CD14-positive monocyte (primary cell): Measurements from ENCODE around the gene MKNK1. TPM values are rescaled to one million over a fixed set of nuclear protein-coding genes. Genes with fewer than 3 reads are reported as not detected.

Experiments
- DNase-seq, 3 donors: peaks; one replicate each; pipeline ENCODE4 v3.0.0-alpha.2; 2011 to 2022
- H2AFZ ChIP-seq: 2 replicates; pipeline ENCODE4 v1.6.0; 2012; ENCODE audit warnings: mild to moderate bottlenecking, low read depth, low read length, inconsistent platforms; ENCODE audit not compliant: insufficient read depth, poor library complexity, severe bottlenecking
- H3K27ac ChIP-seq, 2 donors: 1 replicate in 1 of 2; 2 replicates in 1 of 2; pipeline ENCODE4 v1.5.1; 2012 to 2013; ENCODE audit warnings: low read length in 2 of 2, control low read depth in 1 of 2, inconsistent platforms in 1 of 2, low read depth in 1 of 2, mild to moderate bottlenecking in 1 of 2
- H3K27me3 ChIP-seq, 2 donors: one replicate each; pipeline versions ENCODE4 v1.6.0 to v1.6.1; 2011 to 2013; ENCODE audit warnings: low read length in 2 of 2; ENCODE audit not compliant: control insufficient read depth in 2 of 2, insufficient read depth in 2 of 2
- H3K36me3 ChIP-seq, 2 donors: replicated peaks in 1 of 2; 1 replicate in 1 of 2; 2 replicates in 1 of 2; pipeline versions ENCODE4 v1.5.1 to v1.6.1; 2012 to 2013; ENCODE audit warnings: low read length in 2 of 2, control low read depth in 1 of 2, inconsistent platforms in 1 of 2, mild to moderate bottlenecking in 1 of 2; ENCODE audit not compliant: insufficient read depth in 2 of 2, control insufficient read depth in 1 of 2
- H3K4me1 ChIP-seq, 2 donors: 1 replicate in 1 of 2; 2 replicates in 1 of 2; pipeline versions ENCODE4 v1.5.1 to v1.6.1; 2012 to 2013; ENCODE audit warnings: low read length in 2 of 2, control low read depth in 1 of 2, inconsistent platforms in 1 of 2, mild to moderate bottlenecking in 1 of 2, moderate library complexity in 1 of 2; ENCODE audit not compliant: insufficient read depth in 2 of 2, control insufficient read depth in 1 of 2
- H3K4me2 ChIP-seq: replicated peaks from 2 replicates; pipeline ENCODE3; 2012; ENCODE audit warnings: low read length, moderate library complexity, mild to moderate bottlenecking; ENCODE audit not compliant: poor library complexity, severe bottlenecking; ENCODE audit errors: extremely low read depth
- H3K4me3 ChIP-seq, 3 experiments: fragments of 200-600 bp in 1 of 3; sonication (generic) in 1 of 3; replicated peaks in 1 of 3; 1 replicate in 2 of 3; 2 replicates in 1 of 3; pipeline ENCODE4 v1.5.1; 2011 to 2013; ENCODE audit warnings: low read length in 3 of 3, mild to moderate bottlenecking in 3 of 3, control low read depth in 2 of 3, low read depth in 2 of 3, inconsistent platforms in 1 of 3, moderate library complexity in 1 of 3
- H3K79me2 ChIP-seq: 2 replicates; pipeline ENCODE4 v1.6.0; 2012; ENCODE audit warnings: mild to moderate bottlenecking, control low read depth, inconsistent platforms, low read length, moderate library complexity; ENCODE audit not compliant: insufficient read depth
- H3K9ac ChIP-seq: 2 replicates; pipeline ENCODE4 v1.6.0; 2017; ENCODE audit warnings: low read length, mild to moderate bottlenecking; ENCODE audit not compliant: insufficient read depth, poor library complexity, severe bottlenecking
- H3K9me3 ChIP-seq, 2 donors: replicated peaks in 1 of 2; 1 replicate in 1 of 2; 2 replicates in 1 of 2; pipeline versions ENCODE4 v1.5.1 to v1.6.1; 2012 to 2013; ENCODE audit warnings: low read length in 2 of 2, control low read depth in 1 of 2; ENCODE audit not compliant: control insufficient read depth in 1 of 2, insufficient read depth in 1 of 2
- H4K20me1 ChIP-seq: 2 replicates; pipeline ENCODE4 v1.6.0; 2012; ENCODE audit warnings: mild to moderate bottlenecking, low read length, control low read depth, moderate library complexity; ENCODE audit not compliant: insufficient read depth
- H3K27ac Mint-ChIP-seq, 7 donors: one replicate each; pipeline ENCODE4 v1.8.0; 2020; ENCODE audit warnings: mild to moderate bottlenecking in 7 of 7, mixed read lengths in 7 of 7, moderate library complexity in 6 of 7, inconsistent platforms in 2 of 7
- H3K27me3 Mint-ChIP-seq, 3 donors: one replicate each; pipeline ENCODE4 v1.8.0; 2021 to 2022; ENCODE audit warnings: low read depth in 3 of 3, mild to moderate bottlenecking in 3 of 3, mixed read lengths in 3 of 3, moderate library complexity in 3 of 3, inconsistent platforms in 1 of 3
- H3K36me3 Mint-ChIP-seq, 2 donors: one replicate each; pipeline ENCODE4 v1.8.0; 2020; ENCODE audit warnings: mixed read lengths in 2 of 2, inconsistent platforms in 1 of 2, mild to moderate bottlenecking in 1 of 2
- H3K4me1 Mint-ChIP-seq: one replicate; pipeline ENCODE4 v1.8.0; 2020; ENCODE audit warnings: mild to moderate bottlenecking, mixed read lengths
- H3K4me3 Mint-ChIP-seq, 2 donors: one replicate each; pipeline ENCODE4 v1.8.0; 2020; ENCODE audit warnings: mild to moderate bottlenecking in 2 of 2, mixed read lengths in 2 of 2, moderate library complexity in 1 of 2
- H3K9me3 Mint-ChIP-seq, 7 donors: one replicate each; pipeline ENCODE4 v1.8.0; 2020 to 2022; ENCODE audit warnings: mixed read lengths in 7 of 7, mild to moderate bottlenecking in 6 of 7, moderate library complexity in 6 of 7, inconsistent platforms in 2 of 7
- CTCF ChIP-seq: fragments of 200-600 bp; IDR thresholded peaks from one replicate; pipeline ENCODE4 v1.8.0; 2022; ENCODE audit warnings: antibody characterized with exemption, mild to moderate bottlenecking
- WGBS: methylation state at CpG from one replicate; pipeline ENCODE4 v1.1.5; 2013; ENCODE audit warnings: missing lambda C conversion rate; ENCODE audit not compliant: insufficient coverage; 5-methylcytosine and 5-hydroxymethylcytosine counted together
- intact Hi-C, 2 donors: fragments of 100-400 bp; cut with micrococcal nuclease; formaldehyde crosslinking; loops; one replicate each; pipeline versions ENCODE4 v1.15.0 to v1.15.1; 2023
- polyA plus RNA-seq, 3 donors: library from polyadenylated mRNA; depleted of rRNA in 1 of 3; unstranded in 2 of 3; stranded (reverse) in 1 of 3; fragments of 300-500 nt in 2 of 3; fragments of >200 nt in 1 of 3; fragmentation: Illumina TruSeq in 2 of 3; gene quantifications; 1 replicate in 2 of 3; 2 replicates in 1 of 3; pipeline ENCODE4 v1.2.3, GENCODE V29; 2012 to 2021

MKNK1 gene
- polyA plus RNA-seq, 3 donors: 38.2 to 144 (median 38.6) TPM

- Mint-ChIP-seq H3K27ac (peak overlapping the region in 2 of 7 donors; percentile 2 to 77), H3K36me3 (peaks cover 64 to 65% of the 10 kb centered on the region in 2 donors), H3K27me3 (peaks cover 0 to 3% (median 3%) of the 10 kb centered on the region in 3 donors), H3K4me3 (no peak overlapping the region), H3K4me1 (peaks cover 57% of the 10 kb centered on the region), H3K9me3 (peaks cover 0 to 5% (median 2%) of the 10 kb centered on the region in 7 donors)
- Histone ChIP-seq H4K20me1 (peaks cover 20% of the 10 kb centered on the region), H2AFZ (no peak overlapping the region), H3K27me3 (no peaks in the 10 kb centered on the region), H3K27ac (no peak overlapping the region), H3K4me1 (peaks cover 42 to 47% of the 10 kb centered on the region in 2 donors), H3K79me2 (peaks cover 47% of the 10 kb centered on the region), H3K9me3 (no peaks in the 10 kb centered on the region), H3K4me3 (no peak overlapping the region), H3K9ac (no peak overlapping the region), H3K36me3 (peaks cover 44 to 66% of the 10 kb centered on the region in 2 donors), H3K4me2 (no peak overlapping the region)
- no peak for DNase-seq
- intact Hi-C loops: no loop called here
- TF ChIP-seq CTCF: no peak
- WGBS: 100% methylated on average over 3 of the region's 3 CpGs
Observed at GRCh38 chr1:46589529-46589928, 14.5 kb downstream of the MKNK1 start.

GRCh38 chr1:46587069-46587468 is 17.0 kb downstream of the MKNK1 start:
- H3K36me3 ChIP-seq: peaks cover 43 to 62% of the 10 kb centered on the region in 2 donors
- 0% methylated on average over 3 of the region's 7 CpGs for WGBS
- peaks cover 25% of the 10 kb centered on the region for H4K20me1 ChIP-seq
- Mint-ChIP-seq H3K4me1 (peaks cover 58% of the 10 kb centered on the region), H3K36me3 (peaks cover 60 to 64% of the 10 kb centered on the region in 2 donors), H3K4me3 (peak overlapping the region; percentile 52 to 64), H3K27ac (peak overlapping the region; percentile 65 to 95 (median 91)), H3K9me3 (peaks cover 0 to 5% (median 2%) of the 10 kb centered on the region in 7 donors), H3K27me3 (peaks cover 0 to 3% (median 3%) of the 10 kb centered on the region in 3 donors)
- no peaks in the 10 kb centered on the region for H3K9me3 ChIP-seq
- H3K9ac ChIP-seq: no peak overlapping the region
- peak overlapping the region; percentile 45 for H3K4me2 ChIP-seq
- no peak for TF ChIP-seq CTCF
- peak overlapping the region in 1 of 3 experiments; percentile 19 for H3K4me3 ChIP-seq
- peaks cover 50% of the 10 kb centered on the region for H3K79me2 ChIP-seq
- intact Hi-C loops: no loop called here
- H3K27ac ChIP-seq: peak overlapping the region; percentile 37 to 61
- peak; percentile 35 to 64 (median 61) for DNase-seq
- H3K4me1 ChIP-seq: peaks cover 44 to 48% of the 10 kb centered on the region in 2 donors
- H2AFZ ChIP-seq: no peak overlapping the region
- H3K27me3 ChIP-seq: no peaks in the 10 kb centered on the region
